Measurements from ENCODE around the gene ATXN1.

GRCh38 chr6:16472349-16473069 is 288.8 kb downstream of the ATXN1 start:
- TF ChIP-seq EZH2 (IDR thresholded peaks at IDR 0.05; ENCODE audit: insufficient read depth, poor library complexity, severe bottlenecking) = no peak
- no peak for TF ChIP-seq EZH2phosphoT487 (IDR thresholded peaks at IDR 0.05; ENCODE audit: insufficient read depth, low read depth)

Data from GM23248 (cell line).